ENCODE measurements around the gene DCLRE1A. TPM values are rescaled to one million over a fixed set of nuclear protein-coding genes. Genes with fewer than 3 reads are reported as not detected.
A peak's percentile ranks its signal among the peaks of the same experiment; 100 is the strongest.

DCLRE1A gene
- total and polyA plus RNA-seq, 12 donors, result 3.3 to 7.5 (median 5.6) TPM

DNA sequence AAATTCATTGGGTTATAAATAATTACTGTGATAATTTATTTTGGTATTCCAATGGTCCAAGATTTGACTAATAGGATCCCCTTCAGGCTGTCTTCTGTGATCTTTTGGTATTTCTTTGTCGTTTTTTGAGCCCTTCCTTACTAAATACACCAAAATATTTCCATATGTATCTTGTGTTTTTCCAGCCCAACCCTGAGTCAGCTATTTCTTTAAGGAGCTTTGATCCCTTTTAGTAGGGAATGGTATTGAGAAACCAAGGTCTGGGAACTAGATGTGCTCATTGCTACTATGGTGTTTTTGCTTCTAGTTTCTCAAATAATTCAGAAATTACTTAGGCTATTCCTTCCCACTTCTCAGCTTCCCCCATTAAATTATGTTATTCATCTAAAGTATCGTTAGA, 15.9 kb upstream of the DCLRE1A start:
- ATAC-seq (no peak), DNase-seq (no peak)
- Histone ChIP-seq H3K9me3 (peaks cover 0 to 23% (median 10%) of the 10 kb centered on the region in 11 donors), H3K4me3 (no peak overlapping the region), H3K4me1 (peaks cover 0 to 31% (median 20%) of the 10 kb centered on the region in 9 donors), H3K27ac (no peak overlapping the region), H3K36me3 (peaks cover 0 to 47% (median 0%) of the 10 kb centered on the region in 9 donors), H3K27me3 (no peaks in the 10 kb centered on the region)
- TF ChIP-seq, protein P1, sequence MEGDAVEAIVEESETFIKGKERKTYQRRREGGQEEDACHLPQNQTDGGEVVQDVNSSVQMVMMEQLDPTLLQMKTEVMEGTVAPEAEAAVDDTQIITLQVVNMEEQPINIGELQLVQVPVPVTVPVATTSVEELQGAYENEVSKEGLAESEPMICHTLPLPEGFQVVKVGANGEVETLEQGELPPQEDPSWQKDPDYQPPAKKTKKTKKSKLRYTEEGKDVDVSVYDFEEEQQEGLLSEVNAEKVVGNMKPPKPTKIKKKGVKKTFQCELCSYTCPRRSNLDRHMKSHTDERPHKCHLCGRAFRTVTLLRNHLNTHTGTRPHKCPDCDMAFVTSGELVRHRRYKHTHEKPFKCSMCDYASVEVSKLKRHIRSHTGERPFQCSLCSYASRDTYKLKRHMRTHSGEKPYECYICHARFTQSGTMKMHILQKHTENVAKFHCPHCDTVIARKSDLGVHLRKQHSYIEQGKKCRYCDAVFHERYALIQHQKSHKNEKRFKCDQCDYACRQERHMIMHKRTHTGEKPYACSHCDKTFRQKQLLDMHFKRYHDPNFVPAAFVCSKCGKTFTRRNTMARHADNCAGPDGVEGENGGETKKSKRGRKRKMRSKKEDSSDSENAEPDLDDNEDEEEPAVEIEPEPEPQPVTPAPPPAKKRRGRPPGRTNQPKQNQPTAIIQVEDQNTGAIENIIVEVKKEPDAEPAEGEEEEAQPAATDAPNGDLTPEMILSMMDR (IDR thresholded peaks at IDR 0.05), result no peak
- intact Hi-C loops (cut with DNase I), result no loop called here
- WGBS, 2 donors, result 80 to 95% methylated on average over 2 of the region's 2 CpGs

DNA sequence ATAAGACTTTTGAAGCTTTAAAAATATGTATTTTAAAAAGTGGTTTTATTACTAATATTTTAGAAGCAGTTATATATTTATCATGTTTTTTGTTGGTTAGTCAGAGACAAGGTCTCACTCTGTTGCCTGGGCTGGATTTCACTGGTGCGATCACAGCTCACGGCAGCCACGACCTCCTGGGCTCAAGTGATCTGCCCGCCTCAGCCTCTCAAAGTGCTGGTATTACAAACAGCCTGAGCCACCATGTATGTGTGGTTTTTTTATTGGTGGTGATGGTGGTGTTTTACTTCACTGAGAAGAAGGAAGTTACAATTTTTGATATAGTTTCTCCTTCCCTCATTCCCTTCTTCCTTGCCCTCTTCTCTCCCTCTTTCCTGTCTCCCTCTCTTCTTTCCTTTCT, 14.0 kb upstream of the DCLRE1A start:
- Histone ChIP-seq H3K27me3 (no peaks in the 10 kb centered on the region), H3K4me1 (peaks cover 0 to 31% (median 20%) of the 10 kb centered on the region in 9 donors), H3K4me3 (no peak overlapping the region), H3K27ac (no peak overlapping the region), H3K9me3 (peaks cover 0 to 15% (median 8%) of the 10 kb centered on the region in 11 donors), H3K36me3 (peaks cover 0 to 66% (median 14%) of the 10 kb centered on the region in 9 donors)
- DNase-seq (no peak), ATAC-seq (no peak)
- WGBS, 2 donors, result 86 to 91% methylated on average over 4 of the region's 4 CpGs
- TF ChIP-seq, protein P1 (IDR thresholded peaks at IDR 0.05), result no peak
- intact Hi-C loops (cut with DNase I), result no loop called here

DNA sequence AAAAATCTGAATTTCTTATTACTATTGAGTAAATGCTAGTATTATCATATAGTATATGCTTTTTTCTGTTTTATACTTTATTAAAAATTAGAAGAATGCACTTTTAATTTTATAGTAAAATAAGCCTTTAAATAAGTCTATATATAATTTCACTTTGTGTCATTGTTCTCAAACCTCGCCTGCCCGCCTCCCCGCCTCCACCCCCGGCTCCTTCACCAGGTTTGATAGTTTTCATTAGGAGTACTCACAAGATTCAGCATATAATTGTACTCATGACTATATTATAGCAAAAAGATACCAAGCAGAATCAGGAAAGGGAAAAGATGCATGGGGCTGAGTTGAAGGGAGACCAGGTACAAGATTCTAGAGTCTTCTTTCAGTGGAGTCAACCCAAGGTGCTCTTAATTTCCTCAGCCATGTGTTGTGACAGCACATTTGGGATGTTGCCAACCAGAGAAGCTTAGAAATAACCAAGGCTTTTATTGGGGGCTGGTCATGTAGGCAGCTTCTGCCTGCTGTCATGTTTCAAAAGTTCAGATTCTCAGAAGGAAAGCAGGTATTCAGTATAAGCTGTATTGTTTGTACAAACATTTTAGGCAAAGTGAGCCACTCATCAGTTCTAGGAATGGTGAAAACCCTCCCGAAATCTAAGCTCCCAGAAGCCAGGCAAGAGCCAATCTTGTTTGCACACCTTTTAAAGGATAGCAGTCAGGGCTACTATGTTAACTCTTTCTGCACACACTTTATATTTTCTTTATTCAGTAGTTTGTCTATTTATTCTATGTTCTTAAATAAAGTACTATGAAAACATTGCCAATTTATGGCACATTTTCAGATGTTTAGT, 12.9 kb upstream of the DCLRE1A start:
- DNase-seq (no peak), ATAC-seq (peak in 1 of 8 donors; percentile 9)
- Histone ChIP-seq H3K4me1 (peaks cover 0 to 31% (median 20%) of the 10 kb centered on the region in 9 donors), H3K9me3 (peaks cover 0 to 4% (median 0%) of the 10 kb centered on the region in 11 donors), H3K4me3 (no peak overlapping the region), H3K36me3 (peaks cover 0 to 71% (median 19%) of the 10 kb centered on the region in 9 donors), H3K27me3 (no peaks in the 10 kb centered on the region), H3K27ac (peak overlapping the region in 1 of 10 donors; percentile 19)
- WGBS, 2 donors, result 81 to 91% methylated on average over 5 of the region's 5 CpGs
- TF ChIP-seq, protein P1 (IDR thresholded peaks at IDR 0.05), result no peak
- intact Hi-C loops (cut with DNase I), result no loop called here

DNA sequence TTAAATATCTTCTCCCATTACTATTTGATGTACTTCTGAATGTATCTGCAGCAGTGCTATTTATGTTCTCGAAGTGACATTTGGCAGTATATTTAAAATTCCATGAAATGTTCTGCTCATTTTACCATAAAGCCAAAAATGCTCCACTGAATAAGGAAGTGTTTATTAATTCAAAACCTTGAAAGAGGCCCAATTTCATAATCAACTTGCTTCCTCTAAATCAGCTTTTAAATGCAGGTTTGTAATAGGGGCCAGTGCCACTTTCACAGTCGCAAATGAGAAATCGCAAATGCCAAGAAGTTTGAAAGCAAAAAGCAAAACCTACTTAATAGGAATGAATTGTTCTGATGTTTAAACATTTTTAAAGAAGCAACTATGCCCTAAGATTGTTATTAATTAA, 12.0 kb upstream of the DCLRE1A start:
- H3K27me3 ChIP-seq, result no peaks in the 10 kb centered on the region
- DNase-seq (no peak), ATAC-seq (no peak)
- intact Hi-C loops (cut with DNase I), result no loop called here
- H3K4me1 ChIP-seq, result peaks cover 0 to 31% (median 20%) of the 10 kb centered on the region in 9 donors
- no peak overlapping the region for H3K27ac ChIP-seq
- WGBS, 2 donors, result 69 to 77% methylated on average over 3 of the region's 3 CpGs
- TF ChIP-seq, protein P1 (IDR thresholded peaks at IDR 0.05), result no peak
- H3K36me3 ChIP-seq, result peaks cover 0 to 73% (median 25%) of the 10 kb centered on the region in 9 donors
- peaks cover 0 to 9% (median 0%) of the 10 kb centered on the region in 11 donors for H3K9me3 ChIP-seq
- no peak overlapping the region for H3K4me3 ChIP-seq
